Endothelial cell (in vitro differentiated cells): ENCODE measurements around the gene SLC7A1. TPM values are rescaled to one million over a fixed set of nuclear protein-coding genes. Genes with fewer than 3 reads are reported as not detected.

Source experiments
- DNase-seq: peaks from one replicate; pipeline ENCODE4 v3.0.0; 2021; ENCODE audit warnings: low spot score
- H3K27ac Mint-ChIP-seq: one replicate; pipeline ENCODE4 v1.8.0; 2021; ENCODE audit warnings: mixed read lengths, inconsistent platforms; ENCODE audit not compliant: unreplicated experiment
- H3K27me3 Mint-ChIP-seq: one replicate; pipeline ENCODE4 v1.8.0; 2021; ENCODE audit warnings: mild to moderate bottlenecking, moderate library complexity, mixed read lengths, inconsistent platforms; ENCODE audit not compliant: unreplicated experiment
- H3K36me3 Mint-ChIP-seq: one replicate; pipeline ENCODE4 v1.8.0; 2021; ENCODE audit warnings: mild to moderate bottlenecking, low read depth, mixed read lengths, inconsistent platforms; ENCODE audit not compliant: unreplicated experiment
- H3K4me1 Mint-ChIP-seq: one replicate; pipeline ENCODE4 v1.8.0; 2021; ENCODE audit warnings: mild to moderate bottlenecking, mixed read lengths, inconsistent platforms; ENCODE audit not compliant: unreplicated experiment
- H3K4me3 Mint-ChIP-seq: one replicate; pipeline ENCODE4 v1.8.0; 2021; ENCODE audit warnings: mild to moderate bottlenecking, mixed read lengths, inconsistent platforms; ENCODE audit not compliant: unreplicated experiment
- H3K9me3 Mint-ChIP-seq: one replicate; pipeline ENCODE4 v1.8.0; 2021; ENCODE audit warnings: mixed read lengths, inconsistent platforms; ENCODE audit not compliant: unreplicated experiment
- total RNA-seq: library from RNA; stranded (reverse); fragmentation: NEBNext Ultra II Directional; extraction: Animal tissue kit (Norgen Biotek cat#: 25700); gene quantifications from one replicate; pipeline ENCODE4 v1.2.1, GENCODE V29; 2021; ENCODE audit not compliant: unreplicated experiment
- TF ChIP-seq, protein P1 (sequence below): fragments of 200-600 bp; sonication (generic); IDR thresholded peaks from one replicate; pipeline ENCODE4 v1.5.0; 2021; ENCODE audit warnings: antibody characterized with exemption; ENCODE audit not compliant: unreplicated experiment

The SLC7A1 gene
- total RNA-seq, 1 donor from 2014 or later, result 17.4 TPM

DNA sequence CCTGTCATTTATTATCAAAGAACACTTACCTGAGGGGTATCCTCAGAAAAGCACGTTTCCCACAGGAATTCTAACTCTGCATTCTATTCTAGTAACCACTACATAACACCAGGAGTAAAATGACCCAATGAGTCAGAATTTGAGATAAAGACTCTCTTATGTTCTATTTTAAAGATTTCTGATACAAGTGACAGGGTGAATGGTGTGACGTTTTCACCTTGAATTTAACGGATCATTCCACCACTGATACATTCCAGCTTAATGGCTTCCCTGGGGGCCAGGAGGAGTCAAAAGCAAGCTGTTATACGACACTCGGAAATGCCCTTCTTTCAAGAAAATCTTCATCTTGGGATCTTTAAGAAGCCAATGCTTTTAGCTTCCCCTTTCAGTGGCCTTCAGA, 55.2 kb downstream of the SLC7A1 start:
- TF ChIP-seq, protein P1, sequence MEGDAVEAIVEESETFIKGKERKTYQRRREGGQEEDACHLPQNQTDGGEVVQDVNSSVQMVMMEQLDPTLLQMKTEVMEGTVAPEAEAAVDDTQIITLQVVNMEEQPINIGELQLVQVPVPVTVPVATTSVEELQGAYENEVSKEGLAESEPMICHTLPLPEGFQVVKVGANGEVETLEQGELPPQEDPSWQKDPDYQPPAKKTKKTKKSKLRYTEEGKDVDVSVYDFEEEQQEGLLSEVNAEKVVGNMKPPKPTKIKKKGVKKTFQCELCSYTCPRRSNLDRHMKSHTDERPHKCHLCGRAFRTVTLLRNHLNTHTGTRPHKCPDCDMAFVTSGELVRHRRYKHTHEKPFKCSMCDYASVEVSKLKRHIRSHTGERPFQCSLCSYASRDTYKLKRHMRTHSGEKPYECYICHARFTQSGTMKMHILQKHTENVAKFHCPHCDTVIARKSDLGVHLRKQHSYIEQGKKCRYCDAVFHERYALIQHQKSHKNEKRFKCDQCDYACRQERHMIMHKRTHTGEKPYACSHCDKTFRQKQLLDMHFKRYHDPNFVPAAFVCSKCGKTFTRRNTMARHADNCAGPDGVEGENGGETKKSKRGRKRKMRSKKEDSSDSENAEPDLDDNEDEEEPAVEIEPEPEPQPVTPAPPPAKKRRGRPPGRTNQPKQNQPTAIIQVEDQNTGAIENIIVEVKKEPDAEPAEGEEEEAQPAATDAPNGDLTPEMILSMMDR, result no peak
- no peak overlapping the region for H3K4me3 Mint-ChIP-seq
- H3K9me3 Mint-ChIP-seq, result no peaks in the 10 kb centered on the region
- no peak overlapping the region for H3K27ac Mint-ChIP-seq
- no peak for DNase-seq
- H3K36me3 Mint-ChIP-seq, result peaks cover 2% of the 10 kb centered on the region
- peaks cover 37% of the 10 kb centered on the region for H3K4me1 Mint-ChIP-seq
- H3K27me3 Mint-ChIP-seq, result peaks cover 7% of the 10 kb centered on the region

DNA sequence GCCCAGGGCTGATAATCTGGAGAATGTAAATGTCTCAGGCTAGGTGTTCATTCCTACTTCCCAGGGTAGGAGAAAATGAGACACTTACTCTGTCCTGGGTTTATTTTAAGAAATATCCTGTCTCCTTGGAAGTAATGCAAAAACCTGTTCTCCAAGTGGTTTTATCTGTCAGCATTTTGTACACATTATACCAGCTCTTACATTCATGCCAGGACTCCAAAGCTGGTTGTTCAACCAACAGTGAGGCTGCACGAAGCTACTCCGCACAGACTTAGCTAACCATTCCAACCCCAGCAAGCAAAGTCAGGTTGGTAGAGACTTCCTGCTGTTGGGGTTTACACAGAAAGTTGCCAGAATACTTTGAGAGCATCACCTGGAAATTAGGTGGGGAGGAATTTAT, 55.6 kb downstream of the SLC7A1 start:
- H3K4me1 Mint-ChIP-seq, result peaks cover 35% of the 10 kb centered on the region
- peaks cover 7% of the 10 kb centered on the region for H3K27me3 Mint-ChIP-seq
- TF ChIP-seq, protein P1, result no peak
- H3K27ac Mint-ChIP-seq, result no peak overlapping the region
- peaks cover 2% of the 10 kb centered on the region for H3K36me3 Mint-ChIP-seq
- no peaks in the 10 kb centered on the region for H3K9me3 Mint-ChIP-seq
- no peak overlapping the region for H3K4me3 Mint-ChIP-seq
- DNase-seq, result no peak

DNA sequence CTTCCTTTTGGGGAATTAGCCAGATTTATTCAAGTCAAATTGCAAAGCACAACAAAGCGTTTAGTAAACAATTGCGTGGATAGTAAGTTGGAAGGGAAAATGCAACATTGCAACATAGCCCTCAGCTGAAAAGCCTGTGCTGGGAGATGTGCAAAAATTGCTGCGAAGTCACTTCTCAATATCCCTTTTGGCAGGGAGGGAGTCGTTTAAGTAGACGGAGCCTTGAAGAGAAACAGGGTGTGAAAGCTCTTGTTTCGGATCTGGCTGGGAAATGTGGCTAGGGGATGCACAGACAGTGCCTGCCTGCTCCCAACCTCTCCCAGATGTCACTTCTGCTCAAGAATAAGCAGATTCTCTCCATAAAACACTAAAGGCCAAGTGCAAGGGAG, 56.8 kb downstream of the SLC7A1 start:
- TF ChIP-seq, protein P1, result no peak
- Mint-ChIP-seq H3K9me3 (no peaks in the 10 kb centered on the region), H3K36me3 (peaks cover 2% of the 10 kb centered on the region), H3K4me3 (no peak overlapping the region), H3K27ac (no peak overlapping the region), H3K4me1 (peaks cover 35% of the 10 kb centered on the region), H3K27me3 (peaks cover 7% of the 10 kb centered on the region)
- no peak for DNase-seq

DNA sequence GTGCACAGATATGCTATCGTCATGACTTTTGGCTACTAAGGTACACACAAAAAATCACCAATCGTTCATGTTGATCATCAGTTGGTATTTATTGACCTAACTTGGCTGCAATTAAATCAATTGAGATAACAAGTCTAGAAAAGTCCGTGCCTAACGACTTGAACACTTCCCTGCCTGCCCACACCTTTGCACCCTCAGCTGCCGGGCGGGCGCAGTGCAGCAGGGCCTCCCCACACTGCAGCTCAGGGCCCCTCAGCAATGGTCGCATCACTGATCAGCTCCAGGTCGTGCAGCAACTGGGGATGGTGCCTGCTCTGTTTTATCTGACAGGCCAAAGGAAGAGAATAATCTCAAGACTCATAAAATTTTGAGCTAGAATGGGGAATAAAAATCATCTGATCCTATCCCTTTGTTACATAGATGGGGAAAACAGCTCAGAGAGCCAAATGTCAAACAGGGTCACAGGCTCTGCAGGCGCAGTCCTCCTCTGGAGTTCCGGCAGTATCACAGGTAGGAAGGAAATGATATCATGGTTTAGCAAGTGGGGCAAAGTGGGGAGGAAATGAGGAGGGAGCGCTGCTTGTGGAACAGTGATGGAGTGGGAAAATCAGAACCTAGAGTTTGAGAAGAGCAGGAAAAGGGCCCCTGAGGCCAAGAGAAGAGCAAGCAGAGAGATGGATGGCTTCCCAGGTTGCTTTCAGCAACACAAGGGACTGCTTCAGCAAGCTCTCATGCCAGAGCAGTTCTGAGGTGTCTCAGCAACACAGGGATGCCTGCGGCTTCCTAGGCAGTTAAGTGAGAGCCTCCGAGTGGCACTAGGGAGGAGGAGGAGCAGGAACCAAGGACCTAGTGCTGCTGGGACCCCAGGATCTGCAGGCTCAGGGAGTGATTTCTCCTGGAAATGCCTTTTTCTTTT, 57.5 kb downstream of the SLC7A1 start:
- TF ChIP-seq, protein P1, result no peak
- Mint-ChIP-seq H3K27me3 (peaks cover 7% of the 10 kb centered on the region), H3K4me1 (peaks cover 35% of the 10 kb centered on the region), H3K4me3 (no peak overlapping the region), H3K36me3 (peaks cover 2% of the 10 kb centered on the region), H3K27ac (no peak overlapping the region), H3K9me3 (no peaks in the 10 kb centered on the region)
- no peak for DNase-seq

DNA sequence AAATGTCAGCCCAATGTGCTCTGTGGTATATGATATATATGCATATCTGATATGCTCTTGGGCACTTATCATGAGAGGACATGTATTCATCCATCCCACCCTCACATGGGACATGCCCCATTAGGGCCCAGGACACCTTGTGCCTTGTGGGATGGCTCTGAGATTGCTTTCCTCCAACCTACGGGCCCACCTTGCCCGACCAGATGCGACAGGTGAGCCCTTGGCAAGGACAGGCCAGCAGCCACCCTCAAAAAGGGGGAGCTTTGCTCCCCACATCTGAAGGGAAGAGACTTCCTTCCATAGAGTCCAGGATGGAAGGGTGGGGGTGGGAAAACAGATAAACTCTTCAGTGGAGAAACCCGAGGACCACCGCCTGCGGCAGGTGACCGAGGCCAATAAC, 58.6 kb downstream of the SLC7A1 start:
- Mint-ChIP-seq H3K9me3 (no peaks in the 10 kb centered on the region), H3K4me1 (peaks cover 35% of the 10 kb centered on the region), H3K36me3 (peaks cover 3% of the 10 kb centered on the region), H3K4me3 (no peak overlapping the region), H3K27ac (no peak overlapping the region), H3K27me3 (peaks cover 7% of the 10 kb centered on the region)
- DNase-seq, result no peak
- TF ChIP-seq, protein P1, result no peak
